Fibroblast of mammary gland (primary cell): ENCODE data around the gene TUBB.

Experiments used
- DNase-seq: peaks from one replicate; pipeline ENCODE4 v3.0.0-alpha.2; 2010; ENCODE audit warnings: low read depth
- H3K4me3 ChIP-seq: 2 replicates; pipeline ENCODE4 v1.5.1; 2011; ENCODE audit warnings: low read depth, mild to moderate bottlenecking, low read length, moderate library complexity; ENCODE audit not compliant: control insufficient read depth
- CTCF ChIP-seq: conservative IDR thresholded peaks from 2 replicates; pipeline ENCODE4 v1.5.1; 2011; ENCODE audit warnings: low read depth, low read length, inconsistent platforms; ENCODE audit not compliant: control insufficient read depth, insufficient read depth

TUBB gene

DNA sequence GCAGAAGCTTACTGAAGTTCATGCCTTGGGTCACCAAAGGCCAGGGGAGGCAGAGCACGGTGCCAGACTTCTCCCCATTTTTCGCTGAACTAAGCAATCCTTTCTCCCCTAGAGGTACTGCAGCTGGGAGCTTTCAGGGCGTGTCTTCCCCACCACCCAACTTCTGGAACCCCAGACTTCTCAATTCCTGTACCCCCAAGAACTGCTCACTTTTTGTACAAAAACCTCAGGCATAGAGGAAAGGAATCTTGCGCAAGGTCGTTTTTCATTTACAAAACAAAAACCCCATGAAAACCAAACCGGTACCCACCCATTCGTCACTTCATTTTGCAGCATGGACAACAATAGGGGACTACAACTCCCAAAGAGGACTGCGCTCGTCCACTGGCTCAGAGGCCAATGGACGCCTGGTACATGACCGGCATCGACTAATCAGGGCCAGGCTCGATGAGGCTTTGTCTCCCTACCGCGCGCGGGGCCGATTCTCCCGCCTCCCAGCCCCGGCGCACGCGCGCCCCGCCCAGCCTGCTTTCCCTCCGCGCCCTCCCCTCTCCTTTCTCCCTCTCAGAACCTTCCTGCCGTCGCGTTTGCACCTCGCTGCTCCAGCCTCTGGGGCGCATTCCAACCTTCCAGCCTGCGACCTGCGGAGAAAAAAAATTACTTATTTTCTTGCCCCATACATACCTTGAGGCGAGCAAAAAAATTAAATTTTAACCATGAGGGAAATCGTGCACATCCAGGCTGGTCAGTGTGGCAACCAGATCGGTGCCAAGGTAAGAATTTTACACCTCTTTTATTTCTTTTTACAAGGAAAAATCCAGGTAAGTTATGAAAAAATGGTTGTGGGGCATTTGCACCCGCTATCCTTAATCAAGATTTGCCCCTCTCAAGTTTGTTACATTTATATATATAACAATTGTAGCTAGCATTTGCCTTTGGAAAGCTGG lies at the start of gene TUBB:
Gene TUBB, plus strand, starts transcription at position 562 of the 947 bp plus-strand sequence. Its CDS starts 155 bp downstream, at position 717.
- peak; percentile 97 for DNase-seq
- TF ChIP-seq CTCF, result no peak
- H3K4me3 ChIP-seq, result peak within 1 kb of the TSS; percentile 100

- DNase-seq, result peak; percentile 39
- no peak overlapping the region for H3K4me3 ChIP-seq
- TF ChIP-seq CTCF, result peak; percentile 34
Measured at GRCh38 chr6:30670760-30671527, 49.2 kb upstream of the TUBB start.

GRCh38 chr6:30672445-30673253 lies 47.5 kb upstream of the TUBB start, which contains the start of gene DHX16:
Gene DHX16 (minus strand): TSS chr6:30673006. CDS start chr6:30672841, 165 bp downstream.
- peak; percentile 86 for TF ChIP-seq CTCF
- DNase-seq, result peak; percentile 99
- peak within 1 kb of the TSS; percentile 93 for H3K4me3 ChIP-seq

- TF ChIP-seq CTCF, result no peak
- no peak overlapping the region for H3K4me3 ChIP-seq
- no peak for DNase-seq
Measured at GRCh38 chr6:30676660-30677285, 43.4 kb upstream of the TUBB start.

GRCh38 chr6:30678964-30679726 lies 41.0 kb upstream of the TUBB start:
- peak; percentile 84 for TF ChIP-seq CTCF
- peak overlapping the region; percentile 21 for H3K4me3 ChIP-seq
- DNase-seq, result peak; percentile 78
